Ovary (tissue), 3 donors: ENCODE results near the gene OBSCN.

Source experiments
- POLR2A ChIP-seq: fragments of 450-650 bp; IDR thresholded peaks from one replicate; pipeline ENCODE4 v1.6.1; 2017; ENCODE audit warnings: antibody characterized with exemption, mild to moderate bottlenecking, moderate library complexity
- TF ChIP-seq, protein P1 (sequence below), 3 donors: fragments of 450-650 bp in 2 of 3; fragments of 200-600 bp in 1 of 3; IDR thresholded peaks; one replicate each; pipeline versions ENCODE4 v1.5.1 to v1.8.0; 2016 to 2022; ENCODE audit warnings: antibody characterized with exemption in 3 of 3, mild to moderate bottlenecking in 1 of 3
- donor health status: DM: no; HTN: no; CAD: no.

DNA sequence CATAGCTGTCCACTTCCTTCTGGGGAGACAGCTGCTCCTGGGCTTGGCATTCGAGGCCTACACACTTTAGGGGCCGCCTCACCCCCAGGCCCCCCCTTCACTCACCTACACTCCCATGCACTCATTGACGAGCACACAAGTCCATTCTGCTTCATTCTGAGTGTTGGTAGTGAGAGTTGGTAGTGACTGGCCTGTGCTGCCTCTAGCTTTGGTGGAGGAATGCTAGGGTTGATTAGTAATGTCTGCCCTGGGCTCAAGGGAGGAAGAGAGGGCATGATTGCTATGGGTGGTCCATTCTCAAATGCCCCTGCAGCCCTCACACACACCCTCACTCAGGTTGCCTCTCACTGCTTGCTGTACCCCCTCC is 168.4 kb downstream of the OBSCN start:
- no peak for TF ChIP-seq POLR2A
- TF ChIP-seq, protein P1, sequence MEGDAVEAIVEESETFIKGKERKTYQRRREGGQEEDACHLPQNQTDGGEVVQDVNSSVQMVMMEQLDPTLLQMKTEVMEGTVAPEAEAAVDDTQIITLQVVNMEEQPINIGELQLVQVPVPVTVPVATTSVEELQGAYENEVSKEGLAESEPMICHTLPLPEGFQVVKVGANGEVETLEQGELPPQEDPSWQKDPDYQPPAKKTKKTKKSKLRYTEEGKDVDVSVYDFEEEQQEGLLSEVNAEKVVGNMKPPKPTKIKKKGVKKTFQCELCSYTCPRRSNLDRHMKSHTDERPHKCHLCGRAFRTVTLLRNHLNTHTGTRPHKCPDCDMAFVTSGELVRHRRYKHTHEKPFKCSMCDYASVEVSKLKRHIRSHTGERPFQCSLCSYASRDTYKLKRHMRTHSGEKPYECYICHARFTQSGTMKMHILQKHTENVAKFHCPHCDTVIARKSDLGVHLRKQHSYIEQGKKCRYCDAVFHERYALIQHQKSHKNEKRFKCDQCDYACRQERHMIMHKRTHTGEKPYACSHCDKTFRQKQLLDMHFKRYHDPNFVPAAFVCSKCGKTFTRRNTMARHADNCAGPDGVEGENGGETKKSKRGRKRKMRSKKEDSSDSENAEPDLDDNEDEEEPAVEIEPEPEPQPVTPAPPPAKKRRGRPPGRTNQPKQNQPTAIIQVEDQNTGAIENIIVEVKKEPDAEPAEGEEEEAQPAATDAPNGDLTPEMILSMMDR (IDR thresholded peaks at IDR 0.05), result no peak
